Measurements from ENCODE around the gene MISP3.
"Not testable (repeated sequence)": the region's sequence is repeated elsewhere in the genome, so short reads cannot be mapped to it uniquely, and the experiment has no call there.

The MISP3 gene

GRCh38 chr19:14072535-14073260 is at the start of gene MISP3:
Gene MISP3, plus strand, starts transcription at chr19:14072786. Its CDS starts 524 bp downstream, at chr19:14073310.
- Histone ChIP-seq H3K9ac (ENCODE audit: low read length in 5 of 5) (peak within 1 kb of the TSS in 4 of 5 donors; percentile 64 to 83 (median 74)), H3K27me3 (ENCODE audit: control insufficient read depth in 5 of 5, insufficient read depth in 4 of 5, low read length in 5 of 5) (no peaks in the 10 kb centered on the region), H3K4me1 (ENCODE audit: control insufficient read depth in 5 of 5, insufficient read depth in 5 of 5, low read length in 5 of 5) (peaks cover 2 to 43% (median 38%) of the 10 kb centered on the region in 5 donors), H3K36me3 (ENCODE audit: control insufficient read depth in 5 of 5, insufficient read depth in 5 of 5, low read length in 5 of 5) (no peaks in the 10 kb centered on the region), H3K4me3 (ENCODE audit: low read depth in 1 of 5, low read length in 5 of 5) (peak within 1 kb of the TSS in 4 of 5 donors; percentile 77 to 86 (median 80)), H3K9me3 (ENCODE audit: control insufficient read depth in 5 of 5, low read length in 5 of 5) (no peaks in the 10 kb centered on the region), H3K27ac (ENCODE audit: low read depth, low read length) (peak within 1 kb of the TSS; percentile 78)

GRCh38 chr19:14023404-14024235 is 49.0 kb upstream of the MISP3 start:
- Histone ChIP-seq H3K36me3 (ENCODE audit: control insufficient read depth in 5 of 5, insufficient read depth in 5 of 5, low read length in 5 of 5) (no peaks in the 10 kb centered on the region), H3K9me3 (ENCODE audit: control insufficient read depth in 5 of 5, low read length in 5 of 5) (no peaks in the 10 kb centered on the region), H3K4me1 (ENCODE audit: control insufficient read depth in 5 of 5, insufficient read depth in 5 of 5, low read length in 5 of 5) (peaks cover 0 to 16% (median 0%) of the 10 kb centered on the region in 5 donors), H3K9ac (ENCODE audit: low read length in 5 of 5) (no peak overlapping the region), H3K27me3 (ENCODE audit: control insufficient read depth in 5 of 5, insufficient read depth in 4 of 5, low read length in 5 of 5) (peaks cover 0 to 5% (median 0%) of the 10 kb centered on the region in 5 donors), H3K27ac (ENCODE audit: low read depth, low read length) (no peak overlapping the region), H3K4me3 (ENCODE audit: low read depth in 1 of 5, low read length in 5 of 5) (no peak overlapping the region)

- not testable (repeated sequence) for H3K4me3 ChIP-seq (ENCODE audit: low read depth in 1 of 5, low read length in 5 of 5); H3K36me3 ChIP-seq (ENCODE audit: control insufficient read depth in 5 of 5, insufficient read depth in 5 of 5, low read length in 5 of 5); H3K27ac ChIP-seq (ENCODE audit: low read depth, low read length); H3K9ac ChIP-seq (ENCODE audit: low read length in 5 of 5); H3K27me3 ChIP-seq (ENCODE audit: control insufficient read depth in 5 of 5, insufficient read depth in 4 of 5, low read length in 5 of 5); H3K9me3 ChIP-seq (ENCODE audit: control insufficient read depth in 5 of 5, low read length in 5 of 5)
- peaks cover 0 to 19% (median 7%) of the 10 kb centered on the region in 5 donors for H3K4me1 ChIP-seq (ENCODE audit: control insufficient read depth in 5 of 5, insufficient read depth in 5 of 5, low read length in 5 of 5)
Observed at GRCh38 chr19:14026652-14027192, 45.9 kb upstream of the MISP3 start.

- Histone ChIP-seq H3K36me3 (ENCODE audit: control insufficient read depth in 5 of 5, insufficient read depth in 5 of 5, low read length in 5 of 5) (no peaks in the 10 kb centered on the region), H3K4me1 (ENCODE audit: control insufficient read depth in 5 of 5, insufficient read depth in 5 of 5, low read length in 5 of 5) (peaks cover 0 to 25% (median 14%) of the 10 kb centered on the region in 5 donors), H3K9me3 (ENCODE audit: control insufficient read depth in 5 of 5, low read length in 5 of 5) (no peaks in the 10 kb centered on the region), H3K4me3 (ENCODE audit: low read depth in 1 of 5, low read length in 5 of 5) (no peak within 1 kb of the TSS), H3K9ac (ENCODE audit: low read length in 5 of 5) (no peak within 1 kb of the TSS), H3K27ac (ENCODE audit: low read depth, low read length) (no peak within 1 kb of the TSS), H3K27me3 (ENCODE audit: control insufficient read depth in 5 of 5, insufficient read depth in 4 of 5, low read length in 5 of 5) (peaks cover 2 to 7% (median 3%) of the 10 kb centered on the region in 5 donors)
Observed at GRCh38 chr19:14027856-14028450, 44.6 kb upstream of the MISP3 start, which contains the start of gene RLN3. Gene RLN3, plus strand, starts transcription at chr19:14028148. Its CDS starts 57 bp downstream, at chr19:14028205.

- Histone ChIP-seq H3K36me3 (ENCODE audit: control insufficient read depth in 5 of 5, insufficient read depth in 5 of 5, low read length in 5 of 5) (no peaks in the 10 kb centered on the region), H3K9me3 (ENCODE audit: control insufficient read depth in 5 of 5, low read length in 5 of 5) (no peaks in the 10 kb centered on the region), H3K4me3 (ENCODE audit: low read depth in 1 of 5, low read length in 5 of 5) (no peak overlapping the region), H3K27me3 (ENCODE audit: control insufficient read depth in 5 of 5, insufficient read depth in 4 of 5, low read length in 5 of 5) (peaks cover 2 to 7% (median 3%) of the 10 kb centered on the region in 5 donors), H3K4me1 (ENCODE audit: control insufficient read depth in 5 of 5, insufficient read depth in 5 of 5, low read length in 5 of 5) (peaks cover 0 to 19% (median 14%) of the 10 kb centered on the region in 5 donors), H3K9ac (ENCODE audit: low read length in 5 of 5) (no peak overlapping the region), H3K27ac (ENCODE audit: low read depth, low read length) (no peak overlapping the region)
Observed at GRCh38 chr19:14028901-14029300, 43.7 kb upstream of the MISP3 start.

- Histone ChIP-seq H3K36me3 (ENCODE audit: control insufficient read depth in 5 of 5, insufficient read depth in 5 of 5, low read length in 5 of 5) (no peaks in the 10 kb centered on the region), H3K9ac (ENCODE audit: low read length in 5 of 5) (peak overlapping the region in 3 of 5 donors; percentile 36 to 83 (median 67)), H3K9me3 (ENCODE audit: control insufficient read depth in 5 of 5, low read length in 5 of 5) (no peaks in the 10 kb centered on the region), H3K27ac (ENCODE audit: low read depth, low read length) (no peak overlapping the region), H3K4me3 (ENCODE audit: low read depth in 1 of 5, low read length in 5 of 5) (peak overlapping the region in 4 of 5 donors; percentile 72 to 82 (median 79)), H3K27me3 (ENCODE audit: control insufficient read depth in 5 of 5, insufficient read depth in 4 of 5, low read length in 5 of 5) (peaks cover 2 to 7% (median 3%) of the 10 kb centered on the region in 5 donors), H3K4me1 (ENCODE audit: control insufficient read depth in 5 of 5, insufficient read depth in 5 of 5, low read length in 5 of 5) (peaks cover 0 to 17% (median 14%) of the 10 kb centered on the region in 5 donors)
Observed at GRCh38 chr19:14030997-14031718, 41.4 kb upstream of the MISP3 start.

GRCh38 chr19:14031719-14032480 is 40.7 kb upstream of the MISP3 start, which contains the start of gene IL27RA:
Gene IL27RA, plus strand, starts transcription at chr19:14031762. Its CDS starts 111 bp downstream, at chr19:14031873.
- H3K27ac ChIP-seq (ENCODE audit: low read depth, low read length) = peak within 1 kb of the TSS; percentile 23
- no peaks in the 10 kb centered on the region for H3K9me3 ChIP-seq (ENCODE audit: control insufficient read depth in 5 of 5, low read length in 5 of 5)
- no peaks in the 10 kb centered on the region for H3K36me3 ChIP-seq (ENCODE audit: control insufficient read depth in 5 of 5, insufficient read depth in 5 of 5, low read length in 5 of 5)
- peak within 1 kb of the TSS; percentile 57 to 82 (median 77) for H3K4me3 ChIP-seq (ENCODE audit: low read depth in 1 of 5, low read length in 5 of 5)
- H3K4me1 ChIP-seq (ENCODE audit: control insufficient read depth in 5 of 5, insufficient read depth in 5 of 5, low read length in 5 of 5) = peaks cover 0 to 18% (median 14%) of the 10 kb centered on the region in 5 donors
- peak within 1 kb of the TSS in 3 of 5 donors; percentile 67 to 83 (median 78) for H3K9ac ChIP-seq (ENCODE audit: low read length in 5 of 5)
- peaks cover 2 to 7% (median 3%) of the 10 kb centered on the region in 5 donors for H3K27me3 ChIP-seq (ENCODE audit: control insufficient read depth in 5 of 5, insufficient read depth in 4 of 5, low read length in 5 of 5)

- H3K4me3 ChIP-seq (ENCODE audit: low read depth in 1 of 5, low read length in 5 of 5) = no peak overlapping the region
- peaks cover 0 to 7% (median 3%) of the 10 kb centered on the region in 5 donors for H3K27me3 ChIP-seq (ENCODE audit: control insufficient read depth in 5 of 5, insufficient read depth in 4 of 5, low read length in 5 of 5)
- no peak overlapping the region for H3K9ac ChIP-seq (ENCODE audit: low read length in 5 of 5)
- H3K4me1 ChIP-seq (ENCODE audit: control insufficient read depth in 5 of 5, insufficient read depth in 5 of 5, low read length in 5 of 5) = peaks cover 0 to 18% (median 14%) of the 10 kb centered on the region in 5 donors
- no peaks in the 10 kb centered on the region for H3K36me3 ChIP-seq (ENCODE audit: control insufficient read depth in 5 of 5, insufficient read depth in 5 of 5, low read length in 5 of 5)
- H3K27ac ChIP-seq (ENCODE audit: low read depth, low read length) = no peak overlapping the region
- H3K9me3 ChIP-seq (ENCODE audit: control insufficient read depth in 5 of 5, low read length in 5 of 5) = no peaks in the 10 kb centered on the region
Observed at GRCh38 chr19:14033946-14034345, 38.6 kb upstream of the MISP3 start.
